ENCODE results near the gene LPP.

- TF ChIP-seq CTCF (IDR thresholded peaks at IDR 0.05; ENCODE audit: low read length) = no peak
- no peak for TF ChIP-seq EZH2 (IDR thresholded peaks at IDR 0.05; ENCODE audit: borderline replicate concordance, low read length)
These were observed 480.3 kb downstream of the LPP start for GRCh38 chr3:188634285-188634684.
